Suprapubic skin (tissue), 3 donors: ENCODE measurements around the gene SLC35E3.

Experiments used
- POLR2A ChIP-seq, 2 donors: fragments of 450-650 bp; IDR thresholded peaks; one replicate each; pipeline ENCODE4 v1.6.1; 2017; ENCODE audit warnings: antibody characterized with exemption in 2 of 2, mild to moderate bottlenecking in 2 of 2, moderate library complexity in 2 of 2
- TF ChIP-seq, protein P1 (sequence below), 2 donors: fragments of 200-600 bp in 1 of 2; fragments of 450-650 bp in 1 of 2; sonication (generic) in 1 of 2; IDR thresholded peaks; one replicate each; pipeline ENCODE4 v1.5.1; 2016 to 2019; ENCODE audit warnings: antibody characterized with exemption in 2 of 2, mild to moderate bottlenecking in 1 of 2, moderate library complexity in 1 of 2

- TF ChIP-seq, protein P1, sequence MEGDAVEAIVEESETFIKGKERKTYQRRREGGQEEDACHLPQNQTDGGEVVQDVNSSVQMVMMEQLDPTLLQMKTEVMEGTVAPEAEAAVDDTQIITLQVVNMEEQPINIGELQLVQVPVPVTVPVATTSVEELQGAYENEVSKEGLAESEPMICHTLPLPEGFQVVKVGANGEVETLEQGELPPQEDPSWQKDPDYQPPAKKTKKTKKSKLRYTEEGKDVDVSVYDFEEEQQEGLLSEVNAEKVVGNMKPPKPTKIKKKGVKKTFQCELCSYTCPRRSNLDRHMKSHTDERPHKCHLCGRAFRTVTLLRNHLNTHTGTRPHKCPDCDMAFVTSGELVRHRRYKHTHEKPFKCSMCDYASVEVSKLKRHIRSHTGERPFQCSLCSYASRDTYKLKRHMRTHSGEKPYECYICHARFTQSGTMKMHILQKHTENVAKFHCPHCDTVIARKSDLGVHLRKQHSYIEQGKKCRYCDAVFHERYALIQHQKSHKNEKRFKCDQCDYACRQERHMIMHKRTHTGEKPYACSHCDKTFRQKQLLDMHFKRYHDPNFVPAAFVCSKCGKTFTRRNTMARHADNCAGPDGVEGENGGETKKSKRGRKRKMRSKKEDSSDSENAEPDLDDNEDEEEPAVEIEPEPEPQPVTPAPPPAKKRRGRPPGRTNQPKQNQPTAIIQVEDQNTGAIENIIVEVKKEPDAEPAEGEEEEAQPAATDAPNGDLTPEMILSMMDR (IDR thresholded peaks at IDR 0.05) = no peak
- no peak for TF ChIP-seq POLR2A (IDR thresholded peaks at IDR 0.05)
Observed at GRCh38 chr12:68828672-68829068, 82.7 kb downstream of the SLC35E3 start.
